K562 (cell line): ENCODE results near the gene FOSL1. TPM values are rescaled to one million over a fixed set of nuclear protein-coding genes. Genes with fewer than 3 reads are reported as not detected.
A peak's percentile ranks its signal among the peaks of the same experiment; 100 is the strongest.

Experiments used
- BCL6 ChIP-seq: fragments of 250-450 bp; sonication (Bioruptor Pico); IDR thresholded peaks from 2 replicates; pipeline ENCODE4 v1.4.0; 2020
- CC2D1A ChIP-seq: fragments of 450-650 bp; IDR thresholded peaks from 2 replicates; pipeline ENCODE4 v1.6.1; 2017; ENCODE audit warnings: mild to moderate bottlenecking
- CCAR2 ChIP-seq: fragments of 200-400 bp; formaldehyde crosslinking; IDR thresholded peaks from 2 replicates; pipeline ENCODE4 v1.6.1; 2017; ENCODE audit warnings: mild to moderate bottlenecking, low read depth, low read length
- CTBP1 ChIP-seq: fragments of 450-650 bp; IDR thresholded peaks from 2 replicates; pipeline ENCODE4 v1.6.1; 2016; ENCODE audit warnings: borderline replicate concordance
- ERF ChIP-seq: fragments of 450-650 bp; formaldehyde crosslinking; IDR thresholded peaks from 2 replicates; pipeline ENCODE4 v1.4.0; 2020; ENCODE audit warnings: mild to moderate bottlenecking, mixed read lengths
- FOS ChIP-seq: IDR thresholded peaks from 3 replicates; pipeline ENCODE4 v1.6.1; 2011; ENCODE audit not compliant: insufficient read length; ENCODE audit errors: extremely low read depth
- GABPB2 ChIP-seq: fragments of 250-450 bp; sonication (Bioruptor Pico); conservative IDR thresholded peaks from 2 replicates; pipeline ENCODE4 v1.5.1; 2021; ENCODE audit warnings: mild to moderate bottlenecking
- HDAC6 ChIP-seq: IDR thresholded peaks from 2 replicates; pipeline ENCODE4 v1.6.1; 2012; ENCODE audit warnings: low read depth, mild to moderate bottlenecking, control low read depth, inconsistent platforms, low read length, moderate library complexity
- HNRNPLL ChIP-seq: fragments of 200-400 bp; formaldehyde crosslinking; IDR thresholded peaks from 2 replicates; pipeline ENCODE4 v1.6.1; 2017; ENCODE audit warnings: low read length, low read depth, mild to moderate bottlenecking; ENCODE audit not compliant: poor library complexity, severe bottlenecking
- MYNN ChIP-seq, 2 experiments: sonication (generic); formaldehyde crosslinking in 1 of 2; IDR thresholded peaks; 2 replicates each; pipeline versions ENCODE4 v1.5.0 to v1.6.1; 2016 to 2020; ENCODE audit warnings: antibody characterized with exemption in 1 of 2, missing genetic modification reagents in 1 of 2
- RBFOX2 ChIP-seq: fragments of 200-400 bp; formaldehyde crosslinking; IDR thresholded peaks from 2 replicates; pipeline ENCODE4 v1.6.1; 2017; ENCODE audit warnings: low read depth, mild to moderate bottlenecking, low read length, moderate library complexity
- RBM14 ChIP-seq: fragments of 200-400 bp; formaldehyde crosslinking; IDR thresholded peaks from 2 replicates; pipeline ENCODE4 v1.6.1; 2018; ENCODE audit warnings: low read depth, mild to moderate bottlenecking, low read length, moderate library complexity, borderline replicate concordance; ENCODE audit not compliant: insufficient read depth
- RFX1 ChIP-seq: fragments of 450-650 bp; IDR thresholded peaks from 2 replicates; pipeline ENCODE4 v1.6.1; 2016; ENCODE audit warnings: mild to moderate bottlenecking, moderate library complexity
- SMARCC2 ChIP-seq: fragments of 450-650 bp; IDR thresholded peaks from 2 replicates; pipeline ENCODE4 v1.6.1; 2017; ENCODE audit warnings: antibody characterized with exemption, moderate library complexity, mild to moderate bottlenecking, low read depth
- SREBF1 ChIP-seq: fragments of 150-350 bp; IDR thresholded peaks from 2 replicates; pipeline ENCODE4 v1.6.1; 2014; ENCODE audit warnings: antibody characterized with exemption, low read depth, low read length, borderline replicate concordance
- XRCC5 ChIP-seq: fragments of 200-400 bp; formaldehyde crosslinking; IDR thresholded peaks from 2 replicates; pipeline ENCODE4 v1.6.1; 2017; ENCODE audit warnings: low read depth, mild to moderate bottlenecking, low read length
- ZNF121 ChIP-seq: sonication (generic); formaldehyde crosslinking; conservative IDR thresholded peaks from 2 replicates; pipeline ENCODE4 v1.8.0; 2022; ENCODE audit warnings: missing genetic modification reagents
- ZNF41 ChIP-seq: fragments of 250-450 bp; sonication (Bioruptor Pico); conservative IDR thresholded peaks from 2 replicates; pipeline ENCODE4 v1.4.0; 2020; ENCODE audit warnings: mild to moderate bottlenecking
- ZNF436 ChIP-seq: fragments of 250-450, 450-650 bp; sonication (Bioruptor Pico); formaldehyde crosslinking; IDR thresholded peaks from 2 replicates; pipeline ENCODE4 v1.7.0; 2020; ENCODE audit warnings: mild to moderate bottlenecking
- polyA plus RNA-seq, 8 experiments: library from polyadenylated mRNA; depleted of rRNA in 4 of 8; stranded (reverse) in 5 of 8; unstranded in 3 of 8; fragments of >200 nt; fragmentation: Nextera tagmentation in 2 of 8; fragmentation: Illumina TruSeq in 1 of 8; extraction: Ambion mirVana in 2 of 8; extraction: Trizol in 1 of 8; gene quantifications; 2 replicates each; pipeline versions ENCODE4 v1.2.1 to v1.2.3, GENCODE V29; 2011 to 2014; ENCODE audit warnings: inconsistent platforms in 1 of 8, missing spikeins in 1 of 8
- total RNA-seq, 7 experiments: library from RNA; depleted of rRNA in 6 of 7; stranded (reverse); fragments of >200 nt in 6 of 7; fragmentation: Illumina TruSeq in 2 of 7; extraction: Trizol in 2 of 7; gene quantifications; 2 replicates each; pipeline versions ENCODE4 v1.2.1 to v1.2.3, GENCODE V29; 2011 to 2021; ENCODE audit warnings: low replicate concordance in 1 of 7
- TF ChIP-seq, protein P1 (sequence below): sonication (generic); formaldehyde crosslinking; IDR thresholded peaks from 2 replicates; pipeline ENCODE4 v1.8.1; 2023; ENCODE audit warnings: mild to moderate bottlenecking, missing genetic modification reagents
- TF ChIP-seq, protein P2 (sequence below): fragments of 450-650 bp; IDR thresholded peaks from 2 replicates; pipeline ENCODE4 v1.7.0; 2016; ENCODE audit warnings: borderline replicate concordance
- TF ChIP-seq, protein P3 (sequence below): fragments of 200-400 bp; formaldehyde crosslinking; IDR thresholded peaks from 2 replicates; pipeline ENCODE4 v1.6.1; 2017; ENCODE audit warnings: mild to moderate bottlenecking, low read depth, low read length, moderate library complexity

FOSL1 gene
- total and polyA plus RNA-seq, 9 of the 15 experiments (the other 6 are each of a cell fraction or from before 2014, with no cell fraction given): 3.5 to 39.6 (median 10.0) TPM

DNA sequence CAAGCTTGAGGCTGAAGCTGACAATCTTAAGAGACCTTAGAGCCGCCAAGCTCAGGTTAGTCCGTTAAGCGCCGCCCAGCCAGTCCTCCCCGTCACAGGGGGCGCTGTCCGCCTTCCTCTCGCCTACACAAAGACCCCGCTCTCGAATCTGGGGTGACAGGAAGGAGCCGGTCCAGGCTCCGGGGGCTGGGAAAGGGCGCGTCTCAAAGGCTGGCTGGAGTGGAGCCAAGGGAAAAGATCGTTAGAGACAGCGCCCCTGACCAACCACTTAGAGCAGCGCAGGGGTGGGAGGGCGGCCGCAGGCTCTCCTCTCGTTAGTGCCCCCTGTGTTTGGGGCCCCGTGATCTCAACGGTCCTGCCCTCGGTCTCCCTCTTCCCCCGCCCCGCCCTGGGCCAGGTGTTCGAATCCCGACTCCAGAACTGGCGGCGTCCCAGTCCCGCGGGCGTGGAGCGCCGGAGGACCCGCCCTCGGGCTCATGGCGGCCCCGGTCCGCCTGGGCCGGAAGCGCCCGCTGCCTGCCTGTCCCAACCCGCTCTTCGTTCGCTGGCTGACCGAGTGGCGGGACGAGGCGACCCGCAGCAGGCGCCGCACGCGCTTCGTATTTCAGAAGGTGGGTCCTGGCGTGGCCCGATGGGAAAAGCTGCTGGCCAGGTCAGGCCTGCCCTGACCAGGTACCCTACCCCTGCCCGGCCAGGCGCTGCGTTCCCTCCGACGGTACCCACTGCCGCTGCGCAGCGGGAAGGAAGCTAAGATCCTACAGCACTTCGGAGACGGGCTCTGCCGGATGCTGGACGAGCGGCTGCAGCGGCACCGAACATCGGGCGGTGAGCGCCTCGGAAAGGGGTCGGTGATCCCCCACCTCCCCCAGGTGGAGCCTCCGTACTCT, 39.7 kb downstream of the FOSL1 start, which contains the start of gene MUS81 (continued):
- TF ChIP-seq, protein P1, sequence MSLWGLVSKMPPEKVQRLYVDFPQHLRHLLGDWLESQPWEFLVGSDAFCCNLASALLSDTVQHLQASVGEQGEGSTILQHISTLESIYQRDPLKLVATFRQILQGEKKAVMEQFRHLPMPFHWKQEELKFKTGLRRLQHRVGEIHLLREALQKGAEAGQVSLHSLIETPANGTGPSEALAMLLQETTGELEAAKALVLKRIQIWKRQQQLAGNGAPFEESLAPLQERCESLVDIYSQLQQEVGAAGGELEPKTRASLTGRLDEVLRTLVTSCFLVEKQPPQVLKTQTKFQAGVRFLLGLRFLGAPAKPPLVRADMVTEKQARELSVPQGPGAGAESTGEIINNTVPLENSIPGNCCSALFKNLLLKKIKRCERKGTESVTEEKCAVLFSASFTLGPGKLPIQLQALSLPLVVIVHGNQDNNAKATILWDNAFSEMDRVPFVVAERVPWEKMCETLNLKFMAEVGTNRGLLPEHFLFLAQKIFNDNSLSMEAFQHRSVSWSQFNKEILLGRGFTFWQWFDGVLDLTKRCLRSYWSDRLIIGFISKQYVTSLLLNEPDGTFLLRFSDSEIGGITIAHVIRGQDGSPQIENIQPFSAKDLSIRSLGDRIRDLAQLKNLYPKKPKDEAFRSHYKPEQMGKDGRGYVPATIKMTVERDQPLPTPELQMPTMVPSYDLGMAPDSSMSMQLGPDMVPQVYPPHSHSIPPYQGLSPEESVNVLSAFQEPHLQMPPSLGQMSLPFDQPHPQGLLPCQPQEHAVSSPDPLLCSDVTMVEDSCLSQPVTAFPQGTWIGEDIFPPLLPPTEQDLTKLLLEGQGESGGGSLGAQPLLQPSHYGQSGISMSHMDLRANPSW (CRISPR knock-in tag): peak; percentile 89; the same call in 1 of the 2 replicates
- peak; percentile 95 for TF ChIP-seq RBFOX2
- no peak for TF ChIP-seq GABPB2
- TF ChIP-seq CCAR2: 0 out of 2 replicates have a peak, but pooled peaks have one; percentile 79
- no peak for TF ChIP-seq ZNF121 (CRISPR knock-in tag)
- no peak for TF ChIP-seq HDAC6
- TF ChIP-seq ERF (CRISPR knock-in tag): no peak
- TF ChIP-seq ZNF41: no peak
- peak; percentile 80; the same call in 1 of the 2 replicates for TF ChIP-seq SREBF1
- 0 out of 2 replicates have a peak, but pooled peaks have one; percentile 32 for TF ChIP-seq MYNN (IDR thresholded peaks at IDR 0.05)
- no peak for TF ChIP-seq MYNN (CRISPR knock-in tag; IDR thresholded peaks at IDR 0.05)
- no peak for TF ChIP-seq RBM14
- TF ChIP-seq HNRNPLL: peak; percentile 29
- no peak for TF ChIP-seq SMARCC2
- peak; percentile 37; the same call in 1 of the 2 replicates for TF ChIP-seq CC2D1A
- TF ChIP-seq RFX1: no peak
- TF ChIP-seq, protein P2, sequence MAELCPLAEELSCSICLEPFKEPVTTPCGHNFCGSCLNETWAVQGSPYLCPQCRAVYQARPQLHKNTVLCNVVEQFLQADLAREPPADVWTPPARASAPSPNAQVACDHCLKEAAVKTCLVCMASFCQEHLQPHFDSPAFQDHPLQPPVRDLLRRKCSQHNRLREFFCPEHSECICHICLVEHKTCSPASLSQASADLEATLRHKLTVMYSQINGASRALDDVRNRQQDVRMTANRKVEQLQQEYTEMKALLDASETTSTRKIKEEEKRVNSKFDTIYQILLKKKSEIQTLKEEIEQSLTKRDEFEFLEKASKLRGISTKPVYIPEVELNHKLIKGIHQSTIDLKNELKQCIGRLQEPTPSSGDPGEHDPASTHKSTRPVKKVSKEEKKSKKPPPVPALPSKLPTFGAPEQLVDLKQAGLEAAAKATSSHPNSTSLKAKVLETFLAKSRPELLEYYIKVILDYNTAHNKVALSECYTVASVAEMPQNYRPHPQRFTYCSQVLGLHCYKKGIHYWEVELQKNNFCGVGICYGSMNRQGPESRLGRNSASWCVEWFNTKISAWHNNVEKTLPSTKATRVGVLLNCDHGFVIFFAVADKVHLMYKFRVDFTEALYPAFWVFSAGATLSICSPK: no peak
- no peak for TF ChIP-seq ZNF436 (CRISPR knock-in tag)
- TF ChIP-seq BCL6 (CRISPR knock-in tag): no peak
- TF ChIP-seq XRCC5: peak; percentile 92
- TF ChIP-seq, protein P3, sequence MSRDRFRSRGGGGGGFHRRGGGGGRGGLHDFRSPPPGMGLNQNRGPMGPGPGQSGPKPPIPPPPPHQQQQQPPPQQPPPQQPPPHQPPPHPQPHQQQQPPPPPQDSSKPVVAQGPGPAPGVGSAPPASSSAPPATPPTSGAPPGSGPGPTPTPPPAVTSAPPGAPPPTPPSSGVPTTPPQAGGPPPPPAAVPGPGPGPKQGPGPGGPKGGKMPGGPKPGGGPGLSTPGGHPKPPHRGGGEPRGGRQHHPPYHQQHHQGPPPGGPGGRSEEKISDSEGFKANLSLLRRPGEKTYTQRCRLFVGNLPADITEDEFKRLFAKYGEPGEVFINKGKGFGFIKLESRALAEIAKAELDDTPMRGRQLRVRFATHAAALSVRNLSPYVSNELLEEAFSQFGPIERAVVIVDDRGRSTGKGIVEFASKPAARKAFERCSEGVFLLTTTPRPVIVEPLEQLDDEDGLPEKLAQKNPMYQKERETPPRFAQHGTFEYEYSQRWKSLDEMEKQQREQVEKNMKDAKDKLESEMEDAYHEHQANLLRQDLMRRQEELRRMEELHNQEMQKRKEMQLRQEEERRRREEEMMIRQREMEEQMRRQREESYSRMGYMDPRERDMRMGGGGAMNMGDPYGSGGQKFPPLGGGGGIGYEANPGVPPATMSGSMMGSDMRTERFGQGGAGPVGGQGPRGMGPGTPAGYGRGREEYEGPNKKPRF: no peak
- TF ChIP-seq CTBP1: peak; percentile 78; the same call in 1 of the 2 replicates
- no peak for TF ChIP-seq FOS
